ENCODE results near the gene RNF126. TPM values are rescaled to one million over a fixed set of nuclear protein-coding genes. Genes with fewer than 3 reads are reported as not detected.

Gene RNF126
- polyA plus RNA-seq, 1 donor from 2014 or later: 33.7 TPM

GRCh38 chr19:634975-635652 is 27.9 kb downstream of the RNF126 start:
- Histone ChIP-seq H3F3A (ENCODE audit: insufficient read depth, low read length, poor library complexity, severe bottlenecking) (no peaks in the 10 kb centered on the region), H3K36me3 (ENCODE audit: insufficient read depth, low read length) (no peaks in the 10 kb centered on the region), H3K79me2 (replicated peaks; ENCODE audit: insufficient read depth, low read length) (peaks cover 8% of the 10 kb centered on the region), H3K9ac (ENCODE audit: low read length) (no peak overlapping the region), H3K4me2 (ENCODE audit: low read length) (no peak overlapping the region), H3K27me3 (ENCODE audit: insufficient read depth, low read depth, low read length) (no peaks in the 10 kb centered on the region), H3K9me2 (ENCODE audit: insufficient read depth, low read length) (no peaks in the 10 kb centered on the region), H3K9me3 (ENCODE audit: low read length) (no peaks in the 10 kb centered on the region), H3K4me3 (ENCODE audit: low read length) (no peak overlapping the region), H2AFZ (ENCODE audit: low read depth, low read length) (no peak overlapping the region), H3K27ac (ENCODE audit: low read length) (no peak overlapping the region), H4K20me1 (ENCODE audit: insufficient read depth) (no peaks in the 10 kb centered on the region)
- TF ChIP-seq REST (IDR thresholded peaks at IDR 0.05; ENCODE audit: borderline replicate concordance): no peak

DNA sequence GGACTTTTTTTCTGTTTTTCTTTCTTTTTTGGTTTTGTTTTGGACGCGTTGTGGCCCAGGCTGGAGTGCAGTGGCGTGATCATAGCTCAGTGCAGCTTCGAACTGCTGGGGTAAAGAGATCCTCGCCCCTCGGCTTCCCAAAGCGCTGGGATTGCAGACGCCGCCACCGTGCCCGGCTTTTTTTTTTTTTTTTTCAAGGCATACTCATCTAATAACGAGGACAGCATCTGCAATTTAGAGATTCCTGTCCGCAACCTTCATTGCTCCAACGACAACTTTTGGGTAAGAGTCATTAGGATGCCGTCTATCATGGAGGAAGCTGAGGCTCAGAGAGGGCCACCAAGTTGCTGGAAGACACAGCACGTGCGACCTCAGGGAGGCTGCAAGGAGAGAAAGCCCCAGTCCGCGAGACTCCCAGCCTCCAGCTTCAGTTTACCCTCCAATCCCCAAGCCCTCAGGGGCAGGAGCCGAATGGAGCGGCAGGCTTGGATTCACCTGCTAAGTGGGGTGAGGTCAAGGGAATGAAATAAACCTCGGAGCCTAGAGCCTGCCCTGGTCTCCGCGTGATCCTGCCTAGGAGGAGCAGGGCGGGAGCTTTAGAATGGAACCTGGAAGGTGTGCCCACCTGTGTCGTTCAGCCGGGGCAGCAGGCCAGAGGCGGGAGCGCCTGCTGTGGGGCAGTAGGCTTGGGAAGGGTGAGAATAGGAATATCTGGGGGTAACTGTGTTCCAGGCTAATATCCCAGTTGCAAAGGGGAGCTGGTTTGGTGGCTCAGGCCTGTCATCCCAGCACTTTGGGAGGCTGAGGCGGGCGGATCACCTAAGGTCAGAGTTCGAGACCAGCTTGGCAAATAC is 29.0 kb downstream of the RNF126 start:
- Histone ChIP-seq H3K9me2 (ENCODE audit: insufficient read depth, low read length) (no peaks in the 10 kb centered on the region), H3K9me3 (ENCODE audit: low read length) (no peaks in the 10 kb centered on the region), H3K27me3 (ENCODE audit: insufficient read depth, low read depth, low read length) (no peaks in the 10 kb centered on the region), H2AFZ (ENCODE audit: low read depth, low read length) (peak overlapping the region; percentile 77), H3K4me2 (ENCODE audit: low read length) (peak overlapping the region; percentile 89), H3K9ac (ENCODE audit: low read length) (peak overlapping the region; percentile 74), H3K79me2 (replicated peaks; ENCODE audit: insufficient read depth, low read length) (peaks cover 8% of the 10 kb centered on the region), H3K36me3 (ENCODE audit: insufficient read depth, low read length) (no peaks in the 10 kb centered on the region), H3K4me3 (ENCODE audit: low read length) (peak overlapping the region; percentile 92), H4K20me1 (ENCODE audit: insufficient read depth) (no peaks in the 10 kb centered on the region), H3K27ac (ENCODE audit: low read length) (peak overlapping the region; percentile 58), H3F3A (ENCODE audit: insufficient read depth, low read length, poor library complexity, severe bottlenecking) (no peaks in the 10 kb centered on the region)
- TF ChIP-seq RAD21 (conservative IDR thresholded peaks at IDR 0.05): no peak
- TF ChIP-seq, protein P1, sequence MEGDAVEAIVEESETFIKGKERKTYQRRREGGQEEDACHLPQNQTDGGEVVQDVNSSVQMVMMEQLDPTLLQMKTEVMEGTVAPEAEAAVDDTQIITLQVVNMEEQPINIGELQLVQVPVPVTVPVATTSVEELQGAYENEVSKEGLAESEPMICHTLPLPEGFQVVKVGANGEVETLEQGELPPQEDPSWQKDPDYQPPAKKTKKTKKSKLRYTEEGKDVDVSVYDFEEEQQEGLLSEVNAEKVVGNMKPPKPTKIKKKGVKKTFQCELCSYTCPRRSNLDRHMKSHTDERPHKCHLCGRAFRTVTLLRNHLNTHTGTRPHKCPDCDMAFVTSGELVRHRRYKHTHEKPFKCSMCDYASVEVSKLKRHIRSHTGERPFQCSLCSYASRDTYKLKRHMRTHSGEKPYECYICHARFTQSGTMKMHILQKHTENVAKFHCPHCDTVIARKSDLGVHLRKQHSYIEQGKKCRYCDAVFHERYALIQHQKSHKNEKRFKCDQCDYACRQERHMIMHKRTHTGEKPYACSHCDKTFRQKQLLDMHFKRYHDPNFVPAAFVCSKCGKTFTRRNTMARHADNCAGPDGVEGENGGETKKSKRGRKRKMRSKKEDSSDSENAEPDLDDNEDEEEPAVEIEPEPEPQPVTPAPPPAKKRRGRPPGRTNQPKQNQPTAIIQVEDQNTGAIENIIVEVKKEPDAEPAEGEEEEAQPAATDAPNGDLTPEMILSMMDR (IDR thresholded peaks at IDR 0.05; ENCODE audit: poor library complexity, severe bottlenecking): no peak
- no peak for TF ChIP-seq EP300 (conservative IDR thresholded peaks at IDR 0.05; ENCODE audit: poor library complexity, severe bottlenecking)
- TF ChIP-seq EZH2 (IDR thresholded peaks at IDR 0.05; ENCODE audit: borderline replicate concordance, insufficient read depth, low read length, poor library complexity, severe bottlenecking): no peak
- TF ChIP-seq POLR2AphosphoS5 (IDR thresholded peaks at IDR 0.05): no peak
- no peak for TF ChIP-seq MXI1 (conservative IDR thresholded peaks at IDR 0.05; ENCODE audit: poor library complexity, severe bottlenecking)
- peak; percentile 31 for TF ChIP-seq SMC3 (conservative IDR thresholded peaks at IDR 0.05; ENCODE audit: poor library complexity)

Data from neural cell (in vitro differentiated cells).